GM13976 (cell line): ENCODE results near the gene CYP11A1.

Experiments used
- DNase-seq: peaks from one replicate; pipeline ENCODE4 v3.0.0; 2012; ENCODE audit warnings: low spot score
- in situ Hi-C: fragments of 300-500 bp; cut with MboI; formaldehyde crosslinking; loops from one replicate; pipeline ENCODE4 v1.12.0; 2022; ENCODE audit warnings: low sequenced_read_pairs, mixed read lengths, inconsistent platforms; ENCODE audit not compliant: unreplicated experiment
- TF ChIP-seq, protein P1 (sequence below): IDR thresholded peaks from 2 replicates; pipeline ENCODE4 v1.5.1; 2012; ENCODE audit warnings: borderline replicate concordance, mild to moderate bottlenecking; ENCODE audit not compliant: insufficient read depth; ENCODE audit errors: extremely low read depth, missing control alignments, control extremely low read depth

Gene CYP11A1

DNA sequence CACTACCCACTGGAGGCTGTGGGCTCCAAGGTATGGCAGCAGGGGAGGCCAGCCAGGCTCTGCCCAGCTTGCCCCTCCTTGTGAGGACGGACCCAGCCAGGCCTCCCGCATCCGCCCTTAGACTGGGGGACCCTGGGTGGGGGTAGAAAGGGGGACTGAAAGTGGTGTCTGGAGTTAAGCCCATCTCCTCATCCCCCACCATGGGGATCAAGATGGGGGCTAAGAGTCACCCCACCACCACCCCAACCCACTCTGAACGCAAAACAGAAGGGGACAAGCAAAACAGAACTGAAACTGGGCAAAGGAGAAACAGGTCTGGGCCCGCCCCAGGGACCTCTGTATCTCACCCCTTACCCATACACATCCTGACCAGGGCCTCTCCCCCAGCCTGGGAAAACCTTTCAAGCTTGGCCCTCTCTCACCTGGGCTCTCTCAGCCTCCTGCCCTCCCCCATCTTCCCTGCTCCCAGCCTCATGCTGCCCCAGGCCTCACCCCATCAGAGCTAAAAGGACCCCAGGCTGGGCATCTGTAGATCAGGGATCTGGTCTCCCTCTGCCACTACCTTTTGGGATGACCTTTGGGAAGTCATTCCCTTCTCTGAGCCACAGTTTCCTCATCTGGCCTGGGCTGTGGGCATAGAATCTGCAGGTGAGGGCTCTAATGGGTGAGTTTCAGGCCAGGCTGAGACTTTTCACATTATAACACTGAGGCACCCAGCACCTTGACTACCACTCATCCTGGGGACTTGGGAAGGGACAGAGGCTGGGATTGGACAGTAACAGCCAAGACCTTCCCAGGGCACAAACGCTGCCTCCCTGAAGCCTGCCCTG, 30.0 kb upstream of the CYP11A1 start:
- no peak for DNase-seq
- in situ Hi-C loops = no loop called here

DNA sequence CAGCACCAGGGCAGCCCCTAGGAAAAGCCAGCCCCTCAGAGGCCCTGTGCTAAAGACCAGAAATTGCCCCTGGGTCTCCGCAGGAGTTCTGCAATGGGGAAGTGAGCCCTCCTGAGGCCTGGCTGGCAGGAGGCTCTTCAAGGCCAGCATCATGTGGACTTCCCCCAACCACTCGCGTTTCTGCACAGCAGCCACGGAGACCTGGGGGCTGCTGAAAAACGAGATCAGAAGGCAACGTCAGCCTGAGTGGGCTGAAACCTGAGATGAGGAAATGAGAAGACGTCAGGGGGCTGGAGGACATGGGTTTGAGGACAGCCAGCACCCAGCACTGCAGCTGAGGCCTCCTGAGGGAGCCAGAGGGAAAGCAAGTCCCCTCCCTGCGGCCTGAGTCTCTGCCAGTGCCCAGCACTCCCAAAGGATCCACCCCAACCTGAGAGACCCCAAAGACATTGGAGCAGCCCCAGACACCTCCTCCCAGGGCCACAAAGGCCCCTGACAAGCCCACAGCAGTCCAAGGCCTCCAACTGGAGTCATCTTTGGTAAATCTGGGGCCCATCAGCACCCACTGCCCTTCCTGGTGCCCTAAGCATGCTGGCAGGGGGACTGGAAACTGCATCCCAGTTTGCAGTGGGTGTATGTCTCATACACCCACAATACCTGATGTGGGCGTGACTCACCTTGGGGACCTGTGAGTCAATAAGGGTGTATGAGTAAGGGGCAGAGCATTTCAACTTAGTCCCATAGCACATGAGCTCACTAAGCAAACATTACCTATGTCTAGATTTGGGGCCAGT, 29.2 kb upstream of the CYP11A1 start:
- TF ChIP-seq, protein P1, sequence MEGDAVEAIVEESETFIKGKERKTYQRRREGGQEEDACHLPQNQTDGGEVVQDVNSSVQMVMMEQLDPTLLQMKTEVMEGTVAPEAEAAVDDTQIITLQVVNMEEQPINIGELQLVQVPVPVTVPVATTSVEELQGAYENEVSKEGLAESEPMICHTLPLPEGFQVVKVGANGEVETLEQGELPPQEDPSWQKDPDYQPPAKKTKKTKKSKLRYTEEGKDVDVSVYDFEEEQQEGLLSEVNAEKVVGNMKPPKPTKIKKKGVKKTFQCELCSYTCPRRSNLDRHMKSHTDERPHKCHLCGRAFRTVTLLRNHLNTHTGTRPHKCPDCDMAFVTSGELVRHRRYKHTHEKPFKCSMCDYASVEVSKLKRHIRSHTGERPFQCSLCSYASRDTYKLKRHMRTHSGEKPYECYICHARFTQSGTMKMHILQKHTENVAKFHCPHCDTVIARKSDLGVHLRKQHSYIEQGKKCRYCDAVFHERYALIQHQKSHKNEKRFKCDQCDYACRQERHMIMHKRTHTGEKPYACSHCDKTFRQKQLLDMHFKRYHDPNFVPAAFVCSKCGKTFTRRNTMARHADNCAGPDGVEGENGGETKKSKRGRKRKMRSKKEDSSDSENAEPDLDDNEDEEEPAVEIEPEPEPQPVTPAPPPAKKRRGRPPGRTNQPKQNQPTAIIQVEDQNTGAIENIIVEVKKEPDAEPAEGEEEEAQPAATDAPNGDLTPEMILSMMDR = peak; percentile 44

More for the DNA sequence above, 30.0 kb upstream of the CYP11A1 start:
- TF ChIP-seq, protein P1 = no peak

DNA sequence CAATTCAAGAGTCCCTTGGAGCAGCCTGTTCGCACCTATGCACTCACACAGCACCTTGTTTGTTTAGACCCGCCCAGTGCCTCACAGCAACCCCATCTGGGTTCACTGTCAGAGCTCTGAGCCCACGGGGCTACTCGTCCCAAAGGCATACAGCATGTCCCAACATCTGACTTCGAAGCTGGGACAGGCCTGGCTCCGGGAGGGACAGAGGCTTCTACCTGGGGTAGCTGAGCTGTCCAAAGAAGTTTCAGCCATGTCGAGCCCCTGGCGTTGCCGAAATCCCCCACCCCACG, 28.6 kb upstream of the CYP11A1 start:
- TF ChIP-seq, protein P1 = no peak
- DNase-seq = no peak
- in situ Hi-C loops = no loop called here

More for the DNA sequence above, 29.2 kb upstream of the CYP11A1 start:
- DNase-seq = peak; percentile 85
- in situ Hi-C loops = no loop called here

DNA sequence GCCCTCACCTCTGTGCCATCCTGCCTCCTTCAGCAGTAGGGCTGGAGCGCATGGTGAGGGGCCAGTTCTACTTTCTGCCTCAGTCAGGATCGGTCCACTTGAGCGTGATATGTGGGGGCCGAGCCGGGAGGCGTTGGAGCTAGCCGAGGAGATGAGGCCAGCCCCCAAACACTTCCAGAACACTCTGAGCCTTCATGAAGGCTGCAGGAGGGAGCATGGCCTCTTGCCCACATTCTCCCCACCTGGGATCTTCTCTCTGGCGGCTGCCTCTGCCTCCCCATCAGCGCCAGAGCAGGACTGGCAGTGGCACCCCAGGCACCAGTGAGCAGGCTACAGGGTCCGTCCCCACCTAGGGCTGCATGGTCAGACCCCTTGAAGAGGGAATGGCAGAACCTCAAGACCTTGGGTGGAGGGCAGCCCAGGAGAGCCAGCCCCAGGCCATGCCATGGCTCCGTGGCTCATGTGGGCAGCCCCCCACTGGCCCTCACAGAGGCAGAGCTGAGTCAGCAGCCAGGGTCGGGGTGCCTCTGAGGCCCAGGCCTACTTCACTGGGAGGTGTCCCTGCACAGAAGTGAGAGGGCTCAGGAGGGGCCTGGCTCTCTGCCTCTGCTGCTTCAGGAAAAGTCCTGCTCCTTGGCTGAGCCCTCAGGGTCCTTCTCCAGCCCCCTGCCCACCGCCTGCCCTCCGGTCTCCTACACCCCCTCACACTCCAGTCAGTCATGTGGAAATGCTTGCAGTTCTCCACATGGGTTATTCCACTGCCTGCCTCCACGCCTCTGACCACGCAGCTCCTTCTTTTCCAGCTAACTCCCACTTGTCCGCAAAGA, 28.1 kb upstream of the CYP11A1 start:
- no peak for DNase-seq
- TF ChIP-seq, protein P1 = no peak
- in situ Hi-C loops = no loop called here

DNA sequence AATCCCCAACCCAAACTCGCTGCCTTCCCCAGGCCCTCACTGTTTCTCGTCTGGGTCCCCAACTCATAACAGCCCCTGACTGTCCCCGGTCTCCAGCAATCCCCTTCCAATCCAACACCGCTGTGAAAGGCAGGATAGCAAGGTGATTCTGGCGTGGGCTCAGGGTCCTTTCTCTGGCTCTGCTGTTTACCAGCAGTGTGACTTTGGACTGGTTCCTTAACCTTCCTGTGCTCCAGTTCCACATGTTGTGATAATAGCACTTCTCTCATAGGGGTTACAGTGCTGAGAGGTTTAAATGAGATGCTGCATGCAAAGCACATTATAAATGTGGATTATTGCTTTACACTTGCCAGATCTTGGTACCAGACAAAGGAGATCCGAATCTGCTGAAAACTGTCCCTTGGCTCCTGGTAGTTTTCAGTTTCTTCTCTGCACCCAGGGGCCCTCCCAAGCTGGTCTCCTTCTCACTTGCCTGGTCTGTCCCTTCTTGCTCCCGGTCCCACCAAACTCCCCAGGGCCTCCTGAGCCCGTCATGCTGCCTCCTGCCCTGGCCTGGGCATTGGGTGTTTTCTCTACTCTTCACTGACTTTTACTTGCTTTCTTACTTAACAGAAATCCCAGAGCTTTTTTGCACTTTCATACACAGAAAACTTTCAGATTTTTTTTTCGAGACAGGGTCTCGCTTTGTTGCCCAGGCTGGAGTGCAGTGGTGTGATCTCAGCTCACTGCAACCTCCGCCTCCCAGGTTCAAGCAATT, 26.8 kb upstream of the CYP11A1 start:
- in situ Hi-C loops = no loop called here
- TF ChIP-seq, protein P1 = no peak
- no peak for DNase-seq

DNA sequence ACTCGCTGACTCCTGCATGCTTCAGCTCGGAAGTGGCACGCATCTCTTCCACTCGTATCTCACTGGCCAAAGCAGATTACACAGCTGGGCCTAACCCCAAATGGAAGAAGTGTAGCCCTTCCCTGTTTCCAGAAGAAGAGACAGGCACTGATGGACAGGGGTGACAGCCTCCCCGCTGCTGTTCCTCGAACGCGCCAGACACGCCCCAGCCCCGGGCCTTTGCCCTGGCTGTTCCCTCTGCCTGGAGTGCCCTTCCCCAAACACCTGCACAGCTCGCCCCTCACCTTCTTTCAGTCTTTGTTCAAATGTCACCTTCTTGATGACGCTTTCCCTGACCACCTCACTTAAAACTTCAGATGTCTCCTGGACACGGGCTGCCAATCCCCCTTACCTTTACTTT, 26.0 kb upstream of the CYP11A1 start:
- no peak for DNase-seq
- in situ Hi-C loops = no loop called here
- TF ChIP-seq, protein P1 = no peak
